ENCODE measurements around the gene AQP2.
"Not testable (repeated sequence)": the region's sequence is repeated elsewhere in the genome, so short reads cannot be mapped to it uniquely, and the experiment has no call there.

Gene AQP2

GRCh38 chr12:49984476-49985359 lies 34.2 kb downstream of the AQP2 start:
- no peak for DNase-seq (ENCODE audit: low read depth in 1 of 2, low spot score in 1 of 2)

GRCh38 chr12:49985981-49986380 lies 35.4 kb downstream of the AQP2 start:
- no peak for DNase-seq (ENCODE audit: low read depth in 1 of 2, low spot score in 1 of 2)

- not testable (repeated sequence) for DNase-seq (ENCODE audit: low read depth in 1 of 2, low spot score in 1 of 2)
These were observed 35.9 kb downstream of the AQP2 start for GRCh38 chr12:49986476-49986875.

- no peak for DNase-seq (ENCODE audit: low read depth in 1 of 2, low spot score in 1 of 2)
These were observed 37.2 kb downstream of the AQP2 start for GRCh38 chr12:49987625-49988303.

GRCh38 chr12:49989400-49989799 lies 38.9 kb downstream of the AQP2 start:
- not testable (repeated sequence) for DNase-seq (ENCODE audit: low read depth in 1 of 2, low spot score in 1 of 2)

- DNase-seq (ENCODE audit: low read depth in 1 of 2, low spot score in 1 of 2): no peak
These were observed 39.7 kb downstream of the AQP2 start for GRCh38 chr12:49990273-49990672.

- no peak for DNase-seq (ENCODE audit: low read depth in 1 of 2, low spot score in 1 of 2)
These were observed 47.9 kb downstream of the AQP2 start for GRCh38 chr12:49998453-49998852.

- DNase-seq (ENCODE audit: low read depth in 1 of 2, low spot score in 1 of 2): no peak
These were observed 53.1 kb downstream of the AQP2 start for GRCh38 chr12:50003595-50003994.

GRCh38 chr12:50004696-50005095 lies 54.2 kb downstream of the AQP2 start:
- DNase-seq (ENCODE audit: low read depth in 1 of 2, low spot score in 1 of 2): no peak

- DNase-seq (ENCODE audit: low read depth in 1 of 2, low spot score in 1 of 2): no peak
These were observed 54.6 kb downstream of the AQP2 start for GRCh38 chr12:50005175-50005574.

- no peak for DNase-seq (ENCODE audit: low read depth in 1 of 2, low spot score in 1 of 2)
These were observed 55.7 kb downstream of the AQP2 start for GRCh38 chr12:50006280-50006679.

GRCh38 chr12:50006754-50007442 lies 56.4 kb downstream of the AQP2 start:
- DNase-seq (ENCODE audit: low read depth in 1 of 2, low spot score in 1 of 2): no peak
